Mucosa of descending colon (tissue), 3 donors: ENCODE results near the gene ZNF366. TPM values are rescaled to one million over a fixed set of nuclear protein-coding genes. Genes with fewer than 3 reads are reported as not detected.

Source experiments
- ATAC-seq: fragments of 200-7000 bp; cut with Tn5 transposase; one replicate; pipeline ENCODE4 v1.9.1; 2020; ENCODE audit warnings: mild to moderate bottlenecking, moderate library complexity
- DNase-seq, 3 donors: peaks; one replicate each; pipeline ENCODE4 v3.0.0-alpha.2; 2020
- H3K36me3 ChIP-seq: fragments of 200-600 bp; one replicate; pipeline ENCODE4 v1.8.0; 2021; ENCODE audit warnings: low read depth, mild to moderate bottlenecking
- H3K4me1 ChIP-seq: fragments of 200-600 bp; one replicate; pipeline ENCODE4 v1.8.0; 2021; ENCODE audit warnings: low read depth, mild to moderate bottlenecking
- H3K4me3 ChIP-seq: fragments of 200-600 bp; one replicate; pipeline ENCODE4 v1.8.0; 2021; ENCODE audit warnings: mild to moderate bottlenecking
- H3K9me3 ChIP-seq: fragments of 200-600 bp; one replicate; pipeline ENCODE4 v1.8.0; 2021; ENCODE audit warnings: mild to moderate bottlenecking
- CTCF ChIP-seq: fragments of 200-600 bp; IDR thresholded peaks from one replicate; pipeline ENCODE4 v1.8.0; 2022; ENCODE audit warnings: antibody characterized with exemption, mild to moderate bottlenecking
- intact Hi-C, 2 donors: fragments of 100-400 bp; cut with DNase I in 1 of 2; cut with micrococcal nuclease in 1 of 2; formaldehyde crosslinking; loops; one replicate each; pipeline versions ENCODE4 v1.11.0 to v1.11.1; 2022; cut with DNase I, micrococcal nuclease
- total RNA-seq, 3 donors: library from RNA; stranded (reverse); fragmentation: NEBNext Ultra II Directional in 2 of 3; extraction: Animal tissue kit (Norgen Biotek cat#: 25700) in 2 of 3; gene quantifications; one replicate each; pipeline versions ENCODE4 v1.2.1 to v1.2.4, GENCODE V29; 2021 to 2023
- donor health status: DM: no; HTN: no; CAD: no; lungs with moderate emphysema.
- donor health status: DM: no; HTN: no; CAD: no.
- donor health status: DM: no; HTN: yes; CAD: no.

ZNF366 gene
- total RNA-seq, 3 donors from 2014 or later, result 0.96 to 1.6 (median 1.6) TPM

GRCh38 chr5:72412283-72413055, 94.7 kb downstream of the ZNF366 start:
- H3K4me3 ChIP-seq, result no peak overlapping the region
- no peak for ATAC-seq
- no peaks in the 10 kb centered on the region for H3K36me3 ChIP-seq
- TF ChIP-seq CTCF, result no peak
- DNase-seq, result no peak
- H3K9me3 ChIP-seq, result no peaks in the 10 kb centered on the region
- H3K4me1 ChIP-seq, result no peaks in the 10 kb centered on the region
- intact Hi-C loops, result no loop called here

- Histone ChIP-seq H3K9me3 (no peaks in the 10 kb centered on the region), H3K36me3 (no peaks in the 10 kb centered on the region), H3K4me3 (no peak overlapping the region), H3K4me1 (no peaks in the 10 kb centered on the region)
- intact Hi-C loops, result no loop called here
- DNase-seq (no peak), ATAC-seq (no peak)
- TF ChIP-seq CTCF, result no peak
Measured at GRCh38 chr5:72410688-72411295, 96.4 kb downstream of the ZNF366 start.

GRCh38 chr5:72408603-72409002, 98.6 kb downstream of the ZNF366 start:
- no peak for TF ChIP-seq CTCF
- Histone ChIP-seq H3K36me3 (no peaks in the 10 kb centered on the region), H3K4me3 (no peak overlapping the region), H3K4me1 (no peaks in the 10 kb centered on the region), H3K9me3 (no peaks in the 10 kb centered on the region)
- intact Hi-C loops, result no loop called here
- no peak for DNase-seq
- ATAC-seq, result no peak

GRCh38 chr5:72408127-72408526, 99.1 kb downstream of the ZNF366 start:
- intact Hi-C loops, result no loop called here
- TF ChIP-seq CTCF, result no peak
- H3K36me3 ChIP-seq, result no peaks in the 10 kb centered on the region
- H3K4me3 ChIP-seq, result no peak overlapping the region
- no peaks in the 10 kb centered on the region for H3K9me3 ChIP-seq
- no peaks in the 10 kb centered on the region for H3K4me1 ChIP-seq
- no peak for ATAC-seq
- no peak for DNase-seq

GRCh38 chr5:72407541-72407940, 99.7 kb downstream of the ZNF366 start:
- no peak for ATAC-seq
- no peaks in the 10 kb centered on the region for H3K36me3 ChIP-seq
- no peaks in the 10 kb centered on the region for H3K9me3 ChIP-seq
- intact Hi-C loops, result no loop called here
- H3K4me3 ChIP-seq, result no peak overlapping the region
- TF ChIP-seq CTCF, result no peak
- no peaks in the 10 kb centered on the region for H3K4me1 ChIP-seq
- DNase-seq, result no peak
